ENCODE measurements around the gene SLC6A11. TPM values are rescaled to one million over a fixed set of nuclear protein-coding genes. Genes with fewer than 3 reads are reported as not detected.

Gene SLC6A11
- total and polyA plus RNA-seq, 2 donors (not counting 3 experiments of a cell fraction or from before 2014, with no cell fraction given): not detected

DNA sequence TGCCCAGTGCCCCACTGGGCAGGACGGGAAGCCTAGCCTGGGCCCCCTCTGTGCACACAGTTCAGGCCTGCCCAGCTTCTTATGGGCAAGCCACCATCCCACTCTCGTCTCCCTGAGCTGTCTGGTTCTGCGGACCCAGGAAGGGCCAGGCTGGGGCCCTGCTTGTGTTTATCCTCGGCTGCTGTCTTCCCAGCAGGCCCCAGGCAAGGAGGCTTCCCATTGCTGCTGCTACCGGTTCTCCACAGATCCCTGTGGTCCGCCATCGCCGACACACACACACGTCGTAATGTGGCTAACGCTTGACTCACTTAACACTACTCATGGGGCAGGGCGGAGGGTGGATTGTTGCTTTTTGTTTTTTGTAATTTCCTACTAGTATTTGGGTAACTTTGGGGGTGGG is 124.1 kb downstream of the SLC6A11 start:
- no peak for DNase-seq (ENCODE audit: low read depth, low spot score)
- no peak for FAIRE-seq
- POLR2A ChIA-PET: no interaction called here
- H3K79me2 ChIP-seq (ENCODE audit: control insufficient read depth, insufficient read depth, low read length): no peaks in the 10 kb centered on the region
- no peaks in the 10 kb centered on the region for H3K27me3 ChIP-seq (ENCODE audit: control insufficient read depth in 2 of 2, insufficient read depth in 2 of 2, low read length in 2 of 2)
- H3K4me2 ChIP-seq (ENCODE audit: insufficient read depth, low read length): no peak overlapping the region
- H3K36me3 ChIP-seq (ENCODE audit: control insufficient read depth in 2 of 2, extremely low read depth in 1 of 2, insufficient read depth in 2 of 2, low read length in 2 of 2): no peaks in the 10 kb centered on the region
- no peak overlapping the region for H2AFZ ChIP-seq (ENCODE audit: low read depth, low read length)
- no peaks in the 10 kb centered on the region for H3K9me3 ChIP-seq (replicated peaks; ENCODE audit: control insufficient read depth, insufficient read depth, low read length)
- no peaks in the 10 kb centered on the region for H3K4me1 ChIP-seq (ENCODE audit: control insufficient read depth, extremely low read depth, insufficient read depth, low read length)
- no peak overlapping the region for H3K4me3 ChIP-seq (replicated peaks in 1 of 3; ENCODE audit: insufficient read depth in 1 of 3, low read depth in 1 of 3, low read length in 3 of 3)
- TF ChIP-seq JUN (IDR thresholded peaks at IDR 0.05; ENCODE audit: borderline replicate concordance, insufficient read depth, insufficient read length, low read depth): no peak
- no peak for TF ChIP-seq POLR2AphosphoS5 (IDR thresholded peaks at IDR 0.05; ENCODE audit: insufficient read depth, low read depth, low read length)
- TF ChIP-seq GATA2 (IDR thresholded peaks at IDR 0.05; ENCODE audit: insufficient read depth, insufficient read length, low read depth, low read length): no peak
- no peak for TF ChIP-seq MYC (IDR thresholded peaks at IDR 0.05; ENCODE audit: low read depth, low read length)
- no peak for TF ChIP-seq FOS (IDR thresholded peaks at IDR 0.05; ENCODE audit: borderline replicate concordance, insufficient read depth, low read length)
- no peak for TF ChIP-seq EZH2 (IDR thresholded peaks at IDR 0.05; ENCODE audit: borderline replicate concordance, low read depth, low read length, severe bottlenecking)
- TF ChIP-seq MAX (IDR thresholded peaks at IDR 0.05; ENCODE audit: insufficient read depth, insufficient read length): no peak
- TF ChIP-seq, protein P1, sequence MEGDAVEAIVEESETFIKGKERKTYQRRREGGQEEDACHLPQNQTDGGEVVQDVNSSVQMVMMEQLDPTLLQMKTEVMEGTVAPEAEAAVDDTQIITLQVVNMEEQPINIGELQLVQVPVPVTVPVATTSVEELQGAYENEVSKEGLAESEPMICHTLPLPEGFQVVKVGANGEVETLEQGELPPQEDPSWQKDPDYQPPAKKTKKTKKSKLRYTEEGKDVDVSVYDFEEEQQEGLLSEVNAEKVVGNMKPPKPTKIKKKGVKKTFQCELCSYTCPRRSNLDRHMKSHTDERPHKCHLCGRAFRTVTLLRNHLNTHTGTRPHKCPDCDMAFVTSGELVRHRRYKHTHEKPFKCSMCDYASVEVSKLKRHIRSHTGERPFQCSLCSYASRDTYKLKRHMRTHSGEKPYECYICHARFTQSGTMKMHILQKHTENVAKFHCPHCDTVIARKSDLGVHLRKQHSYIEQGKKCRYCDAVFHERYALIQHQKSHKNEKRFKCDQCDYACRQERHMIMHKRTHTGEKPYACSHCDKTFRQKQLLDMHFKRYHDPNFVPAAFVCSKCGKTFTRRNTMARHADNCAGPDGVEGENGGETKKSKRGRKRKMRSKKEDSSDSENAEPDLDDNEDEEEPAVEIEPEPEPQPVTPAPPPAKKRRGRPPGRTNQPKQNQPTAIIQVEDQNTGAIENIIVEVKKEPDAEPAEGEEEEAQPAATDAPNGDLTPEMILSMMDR (IDR thresholded peaks at IDR 0.05; ENCODE audit: extremely low read depth in 1 of 2, insufficient read depth in 1 of 2, low read depth in 1 of 2, low read length in 2 of 2): no peak
- no peak for TF ChIP-seq POLR2A (IDR thresholded peaks at IDR 0.05; ENCODE audit: low read depth, low read length)
- CTCF ChIA-PET: interaction anchor here (1.4 to 3.0 kb wide), 2 partner anchors 42 to 181 kb away, joined by 5 to 42 read pairs; no protein-coding TSS in a partner anchor
- no peaks in the 10 kb centered on the region for H3K9me1 ChIP-seq (replicated peaks; ENCODE audit: control insufficient read depth, extremely low read depth, insufficient read depth, low read length)
- H4K20me1 ChIP-seq (replicated peaks; ENCODE audit: control insufficient read depth, extremely low read depth, insufficient read depth, low read length): no peaks in the 10 kb centered on the region
- H3K9ac ChIP-seq (replicated peaks; ENCODE audit: extremely low read depth, insufficient read depth, low read length): no peak overlapping the region
- no TSS peak for BruUV-seq (replicated peaks)
- dilution Hi-C loops (cut with MboI; ENCODE audit: extremely low pct_ligation_motif_present, low sequenced_read_pairs): no loop called here
- intact Hi-C loops (cut with micrococcal nuclease): loop anchor here (10.0 kb wide), 1 partner anchor 265 kb away; no protein-coding TSS in a partner anchor
- H3K27ac ChIP-seq (ENCODE audit: insufficient read depth, low read depth, low read length): no peak overlapping the region
